ENCODE results near the gene TSHZ2. TPM values are rescaled to one million over a fixed set of nuclear protein-coding genes. Genes with fewer than 3 reads are reported as not detected.

The TSHZ2 gene
- total RNA-seq, 2 experiments from 2014 or later = 0.38 to 0.54 TPM

DNA sequence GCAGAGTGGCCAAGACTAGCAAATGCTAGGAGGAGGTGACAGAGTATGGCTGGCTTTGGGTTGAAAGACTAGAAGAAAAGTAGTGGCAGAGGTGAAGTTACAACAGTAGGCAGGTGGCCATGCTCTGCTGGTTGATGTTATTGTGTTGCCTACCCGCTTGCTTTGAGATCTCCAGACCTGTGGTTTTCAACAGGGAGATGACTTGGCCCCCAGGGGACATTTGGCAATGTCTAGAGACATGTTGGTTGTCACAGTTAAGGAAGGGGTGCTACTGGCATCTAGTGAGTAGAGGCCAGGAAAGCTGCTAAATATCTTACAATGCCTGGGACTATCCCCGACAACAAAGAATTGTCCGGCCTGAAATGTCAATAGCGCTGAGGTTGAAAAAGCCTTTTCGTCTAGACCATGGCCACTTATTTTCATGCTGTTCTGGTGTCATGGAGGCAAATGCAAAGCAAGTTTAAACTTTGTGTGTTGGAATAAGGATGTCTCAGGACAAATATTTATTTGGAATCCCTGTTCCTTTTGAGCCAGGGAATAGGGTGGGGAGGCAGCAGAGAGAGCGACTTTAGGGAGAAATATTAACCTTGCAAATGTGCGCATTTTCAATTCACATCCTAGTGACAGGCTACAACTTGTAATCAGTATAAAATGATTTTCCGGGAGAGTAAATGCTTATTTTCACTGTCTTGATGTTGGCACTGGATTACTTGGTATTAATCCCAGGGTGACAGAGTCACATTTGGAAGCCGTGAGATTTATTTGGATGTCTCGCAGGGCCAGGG, 417.6 kb downstream of the TSHZ2 start:
- DNase-seq (no peak), ATAC-seq (no peak)
- Mint-ChIP-seq H3K9me3 (no peaks in the 10 kb centered on the region), H3K4me1 (ENCODE audit: low read depth) (peaks cover 25% of the 10 kb centered on the region), H3K4me3 (no peak overlapping the region), H3K27ac (no peak overlapping the region), H3K27me3 (no peaks in the 10 kb centered on the region), H3K36me3 (ENCODE audit: low read depth) (no peaks in the 10 kb centered on the region)
- ChIA-PET CTCF (no interaction called here), POLR2A (interaction anchor here (0.7 kb wide), 1 partner anchor 260 kb away, joined by 3 read pairs; no protein-coding TSS in a partner anchor)
- intact Hi-C loops (cut with micrococcal nuclease) = no loop called here
- TF ChIP-seq, protein P1, sequence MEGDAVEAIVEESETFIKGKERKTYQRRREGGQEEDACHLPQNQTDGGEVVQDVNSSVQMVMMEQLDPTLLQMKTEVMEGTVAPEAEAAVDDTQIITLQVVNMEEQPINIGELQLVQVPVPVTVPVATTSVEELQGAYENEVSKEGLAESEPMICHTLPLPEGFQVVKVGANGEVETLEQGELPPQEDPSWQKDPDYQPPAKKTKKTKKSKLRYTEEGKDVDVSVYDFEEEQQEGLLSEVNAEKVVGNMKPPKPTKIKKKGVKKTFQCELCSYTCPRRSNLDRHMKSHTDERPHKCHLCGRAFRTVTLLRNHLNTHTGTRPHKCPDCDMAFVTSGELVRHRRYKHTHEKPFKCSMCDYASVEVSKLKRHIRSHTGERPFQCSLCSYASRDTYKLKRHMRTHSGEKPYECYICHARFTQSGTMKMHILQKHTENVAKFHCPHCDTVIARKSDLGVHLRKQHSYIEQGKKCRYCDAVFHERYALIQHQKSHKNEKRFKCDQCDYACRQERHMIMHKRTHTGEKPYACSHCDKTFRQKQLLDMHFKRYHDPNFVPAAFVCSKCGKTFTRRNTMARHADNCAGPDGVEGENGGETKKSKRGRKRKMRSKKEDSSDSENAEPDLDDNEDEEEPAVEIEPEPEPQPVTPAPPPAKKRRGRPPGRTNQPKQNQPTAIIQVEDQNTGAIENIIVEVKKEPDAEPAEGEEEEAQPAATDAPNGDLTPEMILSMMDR (IDR thresholded peaks at IDR 0.05) = no peak

DNA sequence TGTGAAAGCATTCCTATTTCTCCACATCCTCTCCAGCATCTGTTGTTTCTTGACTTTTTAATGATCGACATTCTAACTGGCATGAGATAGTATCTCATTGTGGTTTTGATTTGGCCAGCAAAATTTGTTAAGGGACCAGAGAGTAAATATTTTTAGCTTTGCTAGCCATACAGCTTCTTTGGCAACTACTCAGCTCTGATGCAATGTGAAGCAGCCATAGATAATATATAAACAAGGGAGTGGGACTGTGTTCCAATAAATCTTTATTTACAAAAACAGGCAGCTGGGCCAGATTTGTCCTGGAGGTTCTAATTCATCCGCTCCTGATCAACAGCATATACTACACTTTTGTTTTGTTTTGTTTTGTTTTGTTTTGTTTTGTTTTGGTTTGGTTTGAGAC, 418.6 kb downstream of the TSHZ2 start:
- no peak for DNase-seq
- TF ChIP-seq, protein P1 (IDR thresholded peaks at IDR 0.05) = no peak
- CTCF ChIA-PET = no interaction called here
- intact Hi-C loops (cut with micrococcal nuclease) = no loop called here
- H3K4me1 Mint-ChIP-seq (ENCODE audit: low read depth) = peaks cover 25% of the 10 kb centered on the region
- peaks cover 2% of the 10 kb centered on the region for H3K27me3 Mint-ChIP-seq
- H3K4me3 Mint-ChIP-seq = no peak overlapping the region
- no peaks in the 10 kb centered on the region for H3K9me3 Mint-ChIP-seq
- POLR2A ChIA-PET = no interaction called here
- H3K36me3 Mint-ChIP-seq (ENCODE audit: low read depth) = no peaks in the 10 kb centered on the region
- ATAC-seq = no peak
- H3K27ac Mint-ChIP-seq = no peak overlapping the region

DNA sequence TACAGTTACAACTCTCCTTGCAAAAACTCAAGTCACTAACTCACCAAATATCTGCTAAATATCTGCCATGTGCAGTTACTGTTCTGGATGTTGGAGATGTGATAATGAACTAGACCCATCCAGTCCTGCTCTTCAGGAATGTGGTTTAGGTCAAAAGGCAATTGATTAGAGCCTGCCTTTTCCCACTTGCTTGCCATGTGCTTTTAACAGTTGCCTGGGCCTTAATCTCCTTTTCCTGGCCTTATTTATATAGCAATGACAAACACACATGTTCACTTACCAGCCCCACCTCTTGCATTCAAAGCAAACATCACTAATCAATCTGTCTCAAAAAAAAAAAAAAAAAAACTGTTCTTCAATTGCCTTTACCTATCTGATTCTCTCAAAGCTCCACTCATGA, 422.3 kb downstream of the TSHZ2 start:
- ChIA-PET POLR2A (no interaction called here), CTCF (no interaction called here)
- Mint-ChIP-seq H3K36me3 (ENCODE audit: low read depth) (no peaks in the 10 kb centered on the region), H3K27me3 (peaks cover 2% of the 10 kb centered on the region), H3K4me1 (ENCODE audit: low read depth) (peaks cover 8% of the 10 kb centered on the region), H3K4me3 (no peak overlapping the region), H3K9me3 (peaks cover 2% of the 10 kb centered on the region), H3K27ac (no peak overlapping the region)
- DNase-seq (no peak), ATAC-seq (no peak)
- intact Hi-C loops (cut with micrococcal nuclease) = no loop called here
- TF ChIP-seq, protein P1 (IDR thresholded peaks at IDR 0.05) = no peak

DNA sequence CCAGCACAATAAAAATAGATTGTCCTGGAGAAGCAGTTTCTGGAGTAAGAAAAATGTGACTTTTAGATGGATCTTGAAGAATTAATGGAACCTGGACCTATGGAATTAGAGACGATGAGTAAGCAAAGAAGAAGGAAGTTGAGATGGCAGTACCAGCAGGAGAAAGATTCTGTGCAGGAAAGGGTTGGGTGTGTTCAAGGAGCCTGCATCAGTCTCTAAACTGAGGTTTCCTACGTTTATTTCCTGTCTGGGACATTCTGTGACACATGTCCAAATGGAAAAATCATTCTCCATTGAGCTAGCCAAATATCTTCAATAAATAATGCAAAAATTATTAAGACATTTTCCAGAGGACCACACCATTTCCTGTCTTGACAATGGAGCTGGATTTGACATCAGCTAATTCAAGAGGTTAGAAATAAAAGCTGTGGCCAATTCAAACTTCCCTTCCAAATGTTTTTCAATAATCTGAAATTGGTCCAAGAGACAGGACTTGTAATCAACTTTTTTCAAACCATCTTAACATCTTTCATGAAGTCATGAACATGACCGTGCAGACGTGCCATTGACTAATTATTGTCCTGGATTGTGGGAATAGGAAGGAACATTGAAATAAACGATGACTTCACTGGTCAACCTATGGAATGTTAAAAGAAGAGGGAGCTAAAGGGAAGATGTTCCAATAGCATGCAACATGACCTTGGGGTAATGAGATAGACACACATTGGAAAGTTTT, 423.2 kb downstream of the TSHZ2 start:
- TF ChIP-seq, protein P1 (IDR thresholded peaks at IDR 0.05) = no peak
- DNase-seq = no peak
- H3K4me1 Mint-ChIP-seq (ENCODE audit: low read depth) = peaks cover 13% of the 10 kb centered on the region
- ChIA-PET POLR2A (no interaction called here), CTCF (no interaction called here)
- ATAC-seq = no peak
- H3K27ac Mint-ChIP-seq = no peak overlapping the region
- intact Hi-C loops (cut with micrococcal nuclease) = no loop called here
- H3K9me3 Mint-ChIP-seq = peaks cover 2% of the 10 kb centered on the region
- H3K4me3 Mint-ChIP-seq = no peak overlapping the region
- no peaks in the 10 kb centered on the region for H3K36me3 Mint-ChIP-seq (ENCODE audit: low read depth)
- H3K27me3 Mint-ChIP-seq = peaks cover 2% of the 10 kb centered on the region

DNA sequence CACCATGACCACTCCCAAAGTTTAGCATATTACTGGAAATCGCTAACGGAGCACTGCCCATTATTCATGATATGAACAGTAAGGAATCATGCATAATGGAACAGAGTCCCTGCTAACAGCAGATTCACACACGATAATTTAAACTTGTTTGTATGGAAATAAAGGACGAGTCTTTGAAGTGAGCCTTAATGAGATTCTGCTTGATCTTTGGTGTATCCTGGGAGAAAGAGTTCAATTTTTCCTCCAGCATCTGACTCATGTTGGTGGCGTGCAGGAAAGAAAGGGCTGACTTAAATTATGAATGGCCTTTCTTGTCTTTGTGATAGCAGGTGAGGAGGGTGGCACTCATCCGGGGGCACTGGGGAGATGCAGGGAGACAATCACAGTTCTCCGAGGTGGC, 426.9 kb downstream of the TSHZ2 start:
- Mint-ChIP-seq H3K27me3 (peaks cover 2% of the 10 kb centered on the region), H3K27ac (no peak overlapping the region), H3K4me3 (no peak overlapping the region), H3K36me3 (ENCODE audit: low read depth) (no peaks in the 10 kb centered on the region), H3K4me1 (ENCODE audit: low read depth) (peaks cover 30% of the 10 kb centered on the region), H3K9me3 (peaks cover 4% of the 10 kb centered on the region)
- DNase-seq = no peak
- intact Hi-C loops (cut with micrococcal nuclease) = no loop called here
- ATAC-seq = no peak
- POLR2A ChIA-PET = no interaction called here
- CTCF ChIA-PET = interaction anchor here (0.7 kb wide), 1 partner anchor 348 kb away, joined by 4 read pairs; no protein-coding TSS in a partner anchor
- TF ChIP-seq, protein P1 (IDR thresholded peaks at IDR 0.05) = no peak
